HFF-Myc (cell line): Measurements from ENCODE around the gene PPFIA1.

ENCODE experiments used
- DNase-seq: peaks from one replicate; pipeline ENCODE4 v3.0.0-alpha.2; 2011; ENCODE audit warnings: low read depth; ENCODE audit errors: extremely low read depth
- H3K4me3 ChIP-seq: replicated peaks from 2 replicates; pipeline ENCODE4 v1.5.1; 2011; ENCODE audit warnings: low read depth, mild to moderate bottlenecking, control low read depth, low read length
- CTCF ChIP-seq: IDR thresholded peaks from 2 replicates; pipeline ENCODE4 v1.5.1; 2012; ENCODE audit warnings: mild to moderate bottlenecking, low read depth, low read length, control low read depth; ENCODE audit errors: missing control alignments

Gene PPFIA1

GRCh38 chr11:70354629-70355028 lies 84.1 kb downstream of the PPFIA1 start:
- no peak for DNase-seq
- no peak for TF ChIP-seq CTCF
- H3K4me3 ChIP-seq, result no peak overlapping the region

- DNase-seq, result no peak
- no peak for TF ChIP-seq CTCF
These were observed 88.3 kb downstream of the PPFIA1 start for GRCh38 chr11:70358753-70359152.

DNA sequence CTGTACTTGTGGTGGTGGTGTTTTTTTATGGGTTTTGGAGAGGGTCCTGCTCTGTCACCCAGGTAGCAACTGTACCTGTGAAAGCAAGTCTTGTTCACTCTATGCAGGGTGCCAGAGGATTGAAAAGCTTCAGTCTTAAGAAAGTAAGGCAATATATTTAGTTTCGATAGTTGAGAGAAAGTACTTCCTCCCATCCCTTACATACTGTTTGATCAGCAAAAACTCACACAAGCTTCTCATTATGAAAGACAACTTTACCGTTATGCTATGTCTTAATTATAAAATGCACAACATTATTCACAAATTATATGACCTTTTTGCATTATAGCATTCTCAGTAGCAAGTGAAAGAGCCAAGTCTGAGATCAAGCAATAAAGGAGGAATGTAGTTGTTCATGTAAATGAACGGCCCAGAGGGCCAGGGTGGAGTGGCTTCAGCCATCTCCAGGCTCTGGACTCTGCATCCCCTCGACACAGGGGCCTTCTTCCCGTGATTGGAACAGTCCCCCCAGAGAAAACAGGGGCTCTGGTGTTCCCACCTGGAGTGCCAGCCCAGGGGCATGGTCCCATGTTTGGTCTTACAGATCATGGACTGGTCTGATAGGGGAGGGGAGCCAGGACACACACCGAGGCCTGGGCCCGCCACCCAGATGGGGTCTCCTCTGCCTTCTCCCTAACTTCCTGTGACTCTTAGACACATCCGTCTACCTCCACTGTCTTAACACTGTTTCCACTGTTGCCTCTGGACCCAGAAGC lies 89.1 kb downstream of the PPFIA1 start:
- no peak for TF ChIP-seq CTCF
- no peak for DNase-seq
- no peak overlapping the region for H3K4me3 ChIP-seq

More at GRCh38 chr11:70358753-70359152, 88.3 kb downstream of the PPFIA1 start:
- H3K4me3 ChIP-seq, result no peak overlapping the region

- no peak for TF ChIP-seq CTCF
- DNase-seq, result no peak
- no peak overlapping the region for H3K4me3 ChIP-seq
These were observed 89.7 kb downstream of the PPFIA1 start for GRCh38 chr11:70360211-70360610.

DNA sequence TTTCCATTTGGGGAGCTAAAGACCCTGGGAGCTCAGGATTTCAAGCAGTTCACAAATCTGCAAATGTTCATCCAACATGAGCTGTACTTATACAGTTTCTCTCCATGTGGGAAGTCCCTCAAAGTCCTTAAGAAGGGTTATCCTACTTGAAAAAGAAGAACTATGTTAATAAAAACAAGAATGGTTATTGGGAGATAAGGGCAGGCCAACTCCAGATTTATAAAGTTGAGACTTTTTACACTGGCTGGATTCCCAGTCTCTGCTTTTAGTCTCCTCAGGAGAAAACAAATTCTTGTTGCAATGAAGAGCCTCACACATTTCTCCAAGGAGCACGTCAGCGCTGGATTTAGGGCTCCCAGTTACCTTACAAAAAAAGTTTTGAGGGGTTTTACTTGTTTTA lies 93.7 kb downstream of the PPFIA1 start:
- DNase-seq, result no peak
- TF ChIP-seq CTCF, result no peak
- H3K4me3 ChIP-seq, result no peak overlapping the region

- no peak for TF ChIP-seq CTCF
- no peak overlapping the region for H3K4me3 ChIP-seq
- no peak for DNase-seq
These were observed 94.5 kb downstream of the PPFIA1 start for GRCh38 chr11:70364745-70365543.
